GM18502 (cell line): ENCODE data around the gene CEP63.

Experiments used
- ATAC-seq: cut with Tn5 transposase; IDR thresholded peaks from one replicate; pipeline ENCODE4 v1.9.1; 2021; ENCODE audit warnings: mild to moderate bottlenecking; ENCODE audit not compliant: unreplicated experiment, poor library complexity

The CEP63 gene

GRCh38 chr3:134606033-134607025 lies 120.5 kb downstream of the CEP63 start:
- no peak for ATAC-seq

GRCh38 chr3:134607054-134608022 lies 121.5 kb downstream of the CEP63 start:
- no peak for ATAC-seq

- no peak for ATAC-seq
These were observed 122.3 kb downstream of the CEP63 start for GRCh38 chr3:134608023-134608770.

GRCh38 chr3:134608771-134609435 lies 123.0 kb downstream of the CEP63 start:
- no peak for ATAC-seq

GRCh38 chr3:134609821-134610431 lies 124.1 kb downstream of the CEP63 start:
- no peak for ATAC-seq

- ATAC-seq: no peak
These were observed 124.9 kb downstream of the CEP63 start for GRCh38 chr3:134610432-134611385.

GRCh38 chr3:134611516-134611915 lies 125.7 kb downstream of the CEP63 start:
- no peak for ATAC-seq

GRCh38 chr3:134613006-134613520 lies 127.2 kb downstream of the CEP63 start:
- ATAC-seq: no peak

GRCh38 chr3:134614955-134615354 lies 129.1 kb downstream of the CEP63 start:
- ATAC-seq: no peak

- ATAC-seq: no peak
These were observed 129.9 kb downstream of the CEP63 start for GRCh38 chr3:134615743-134616142.

GRCh38 chr3:134617608-134618477 lies 132.0 kb downstream of the CEP63 start:
- ATAC-seq: no peak

GRCh38 chr3:134618478-134619300 lies 132.8 kb downstream of the CEP63 start:
- no peak for ATAC-seq

GRCh38 chr3:134619301-134619615 lies 133.4 kb downstream of the CEP63 start:
- no peak for ATAC-seq

GRCh38 chr3:134619884-134620445 lies 134.1 kb downstream of the CEP63 start:
- ATAC-seq: no peak

GRCh38 chr3:134620476-134621115 lies 134.7 kb downstream of the CEP63 start:
- no peak for ATAC-seq
